ENCODE data around the gene UMPS.

DNA sequence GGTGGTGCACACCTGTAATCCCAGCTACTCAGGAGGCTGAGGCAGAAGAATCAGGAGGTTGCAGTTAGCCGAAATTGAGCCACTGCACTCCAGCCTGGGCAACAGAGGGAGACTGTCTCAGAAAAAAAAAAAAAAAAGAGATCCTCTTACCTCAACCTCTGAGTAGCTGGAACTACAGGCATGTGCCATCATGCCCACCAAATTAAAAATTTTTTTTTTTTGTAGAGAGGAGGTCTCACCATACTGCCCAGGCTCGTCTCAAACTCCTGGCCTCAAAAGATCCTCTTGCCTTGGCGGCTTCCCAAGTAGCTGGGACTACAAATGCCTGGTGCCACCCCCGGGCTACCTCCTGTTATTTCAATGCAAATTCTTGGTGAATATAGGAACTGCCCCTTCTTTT is 1.5 kb downstream of the UMPS start:
- TF ChIP-seq FOXK2 (conservative IDR thresholded peaks at IDR 0.05 in 1 of 2, IDR thresholded peaks at IDR 0.05 in 1 of 2; ENCODE audit: low read depth in 2 of 2) (no peak), MED1 (CRISPR knock-in tag; IDR thresholded peaks at IDR 0.05; ENCODE audit: borderline replicate concordance) (no peak), ZKSCAN1 (IDR thresholded peaks at IDR 0.05; ENCODE audit: low read depth, low read length) (no peak), TAF1 (IDR thresholded peaks at IDR 0.05; ENCODE audit: control insufficient read depth, extremely low read depth, insufficient read depth, low read length, severe bottlenecking) (no peak), BRD4 (IDR thresholded peaks at IDR 0.05) (no peak), EGR1 (conservative IDR thresholded peaks at IDR 0.05) (no peak), CXXC5 (CRISPR knock-in tag; IDR thresholded peaks at IDR 0.05) (no peak)
- TF ChIP-seq, protein P1, sequence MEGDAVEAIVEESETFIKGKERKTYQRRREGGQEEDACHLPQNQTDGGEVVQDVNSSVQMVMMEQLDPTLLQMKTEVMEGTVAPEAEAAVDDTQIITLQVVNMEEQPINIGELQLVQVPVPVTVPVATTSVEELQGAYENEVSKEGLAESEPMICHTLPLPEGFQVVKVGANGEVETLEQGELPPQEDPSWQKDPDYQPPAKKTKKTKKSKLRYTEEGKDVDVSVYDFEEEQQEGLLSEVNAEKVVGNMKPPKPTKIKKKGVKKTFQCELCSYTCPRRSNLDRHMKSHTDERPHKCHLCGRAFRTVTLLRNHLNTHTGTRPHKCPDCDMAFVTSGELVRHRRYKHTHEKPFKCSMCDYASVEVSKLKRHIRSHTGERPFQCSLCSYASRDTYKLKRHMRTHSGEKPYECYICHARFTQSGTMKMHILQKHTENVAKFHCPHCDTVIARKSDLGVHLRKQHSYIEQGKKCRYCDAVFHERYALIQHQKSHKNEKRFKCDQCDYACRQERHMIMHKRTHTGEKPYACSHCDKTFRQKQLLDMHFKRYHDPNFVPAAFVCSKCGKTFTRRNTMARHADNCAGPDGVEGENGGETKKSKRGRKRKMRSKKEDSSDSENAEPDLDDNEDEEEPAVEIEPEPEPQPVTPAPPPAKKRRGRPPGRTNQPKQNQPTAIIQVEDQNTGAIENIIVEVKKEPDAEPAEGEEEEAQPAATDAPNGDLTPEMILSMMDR (IDR thresholded peaks at IDR 0.05 in 2 of 3, conservative IDR thresholded peaks at IDR 0.05 in 1 of 3; ENCODE audit: insufficient read depth in 2 of 3, low read depth in 1 of 3, low read length in 3 of 3) = no peak
- TF ChIP-seq, protein P2, sequence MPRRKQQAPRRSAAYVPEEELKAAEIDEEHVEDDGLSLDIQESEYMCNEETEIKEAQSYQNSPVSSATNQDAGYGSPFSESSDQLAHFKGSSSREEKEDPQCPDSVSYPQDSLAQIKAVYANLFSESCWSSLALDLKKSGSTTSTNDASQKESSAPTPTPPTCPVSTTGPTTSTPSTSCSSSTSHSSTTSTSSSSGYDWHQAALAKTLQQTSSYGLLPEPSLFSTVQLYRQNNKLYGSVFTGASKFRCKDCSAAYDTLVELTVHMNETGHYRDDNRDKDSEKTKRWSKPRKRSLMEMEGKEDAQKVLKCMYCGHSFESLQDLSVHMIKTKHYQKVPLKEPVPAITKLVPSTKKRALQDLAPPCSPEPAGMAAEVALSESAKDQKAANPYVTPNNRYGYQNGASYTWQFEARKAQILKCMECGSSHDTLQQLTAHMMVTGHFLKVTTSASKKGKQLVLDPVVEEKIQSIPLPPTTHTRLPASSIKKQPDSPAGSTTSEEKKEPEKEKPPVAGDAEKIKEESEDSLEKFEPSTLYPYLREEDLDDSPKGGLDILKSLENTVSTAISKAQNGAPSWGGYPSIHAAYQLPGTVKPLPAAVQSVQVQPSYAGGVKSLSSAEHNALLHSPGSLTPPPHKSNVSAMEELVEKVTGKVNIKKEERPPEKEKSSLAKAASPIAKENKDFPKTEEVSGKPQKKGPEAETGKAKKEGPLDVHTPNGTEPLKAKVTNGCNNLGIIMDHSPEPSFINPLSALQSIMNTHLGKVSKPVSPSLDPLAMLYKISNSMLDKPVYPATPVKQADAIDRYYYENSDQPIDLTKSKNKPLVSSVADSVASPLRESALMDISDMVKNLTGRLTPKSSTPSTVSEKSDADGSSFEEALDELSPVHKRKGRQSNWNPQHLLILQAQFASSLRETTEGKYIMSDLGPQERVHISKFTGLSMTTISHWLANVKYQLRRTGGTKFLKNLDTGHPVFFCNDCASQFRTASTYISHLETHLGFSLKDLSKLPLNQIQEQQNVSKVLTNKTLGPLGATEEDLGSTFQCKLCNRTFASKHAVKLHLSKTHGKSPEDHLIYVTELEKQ (CRISPR knock-in tag; IDR thresholded peaks at IDR 0.05) = no peak
